Left lung (tissue), 10 donors: ENCODE measurements around the gene LRRC4C. TPM values are rescaled to one million over a fixed set of nuclear protein-coding genes. Genes with fewer than 3 reads are reported as not detected.

ENCODE experiments used
- ATAC-seq: fragments of 200-7000 bp; cut with Tn5 transposase; one replicate; pipeline ENCODE4 v1.9.1; 2020; ENCODE audit warnings: moderate library complexity
- DNase-seq, 4 donors: peaks; one replicate each; pipeline ENCODE4 v3.0.0-alpha.2; 2013 to 2020
- H3K27ac ChIP-seq, 2 donors: fragments of 200-600 bp; sonication (generic) in 1 of 2; one replicate each; pipeline versions ENCODE4 v1.5.0 to v1.8.0; 2020 to 2021
- H3K27me3 ChIP-seq, 2 donors: fragments of 200-600 bp; sonication (generic) in 1 of 2; one replicate each; pipeline versions ENCODE4 v1.5.0 to v1.8.0; 2020 to 2021
- H3K36me3 ChIP-seq, 2 donors: fragments of 200-600 bp; sonication (generic) in 1 of 2; one replicate each; pipeline versions ENCODE4 v1.5.0 to v1.8.0; 2020 to 2021
- H3K4me1 ChIP-seq, 2 donors: fragments of 200-600 bp; one replicate each; pipeline ENCODE4 v1.8.0; 2021
- H3K4me3 ChIP-seq, 2 donors: fragments of 200-600 bp; sonication (generic) in 1 of 2; one replicate each; pipeline versions ENCODE4 v1.5.0 to v1.8.0; 2020 to 2021; ENCODE audit warnings: mild to moderate bottlenecking in 1 of 2
- H3K9me3 ChIP-seq, 2 donors: fragments of 200-600 bp; sonication (generic) in 1 of 2; one replicate each; pipeline versions ENCODE4 v1.5.0 to v1.8.0; 2020 to 2021
- CTCF ChIP-seq, 2 donors: fragments of 200-600 bp; sonication (generic) in 1 of 2; IDR thresholded peaks; one replicate each; pipeline versions ENCODE4 v1.5.0 to v1.8.0; 2021; ENCODE audit warnings: antibody characterized with exemption in 2 of 2
- intact Hi-C, 2 donors: fragments of 100-400 bp; cut with DNase I; formaldehyde crosslinking; loops; one replicate each; pipeline versions ENCODE4 v1.11.2 to v1.14.2; 2022
- polyA plus RNA-seq, 6 donors: library from polyadenylated mRNA; unstranded; fragments of 120-200 nt; gene quantifications; one replicate each; pipeline ENCODE4 v1.2.1, GENCODE V29; 2013; ENCODE audit not compliant: insufficient read length in 6 of 6
- total RNA-seq, 2 donors: library from RNA; stranded (reverse); fragmentation: NEBNext Ultra II Directional; extraction: Animal tissue kit (Norgen Biotek cat#: 25700); gene quantifications; one replicate each; pipeline ENCODE4 v1.2.1, GENCODE V29; 2021
- donor health status: DM: no; HTN: yes; CAD: no.
- donor health status: DM: no; HTN: no; CAD: no.

The LRRC4C gene
- total and polyA plus RNA-seq, 8 donors, result 0.50 to 6.8 (median 4.2) TPM

GRCh38 chr11:40095446-40095845, 1364.0 kb downstream of the LRRC4C start:
- no peaks in the 10 kb centered on the region for H3K27me3 ChIP-seq
- H3K4me3 ChIP-seq, result no peak overlapping the region
- no peak overlapping the region for H3K27ac ChIP-seq
- no peak for TF ChIP-seq CTCF (IDR thresholded peaks at IDR 0.05)
- no peaks in the 10 kb centered on the region for H3K36me3 ChIP-seq
- ATAC-seq (no peak), DNase-seq (no peak)
- intact Hi-C loops, result no loop called here
- no peaks in the 10 kb centered on the region for H3K9me3 ChIP-seq
- H3K4me1 ChIP-seq, result no peaks in the 10 kb centered on the region

- intact Hi-C loops, result no loop called here
- no peaks in the 10 kb centered on the region for H3K27me3 ChIP-seq
- no peak for TF ChIP-seq CTCF (IDR thresholded peaks at IDR 0.05)
- DNase-seq (no peak), ATAC-seq (no peak)
- no peak overlapping the region for H3K27ac ChIP-seq
- no peak overlapping the region for H3K4me3 ChIP-seq
- H3K36me3 ChIP-seq, result no peaks in the 10 kb centered on the region
- no peaks in the 10 kb centered on the region for H3K9me3 ChIP-seq
- no peaks in the 10 kb centered on the region for H3K4me1 ChIP-seq
These were observed 1364.5 kb downstream of the LRRC4C start for GRCh38 chr11:40094954-40095353.

GRCh38 chr11:40080434-40080833, 1379.0 kb downstream of the LRRC4C start:
- intact Hi-C loops, result no loop called here
- no peak for ATAC-seq

More at GRCh38 chr11:40080434-40080833, 1379.0 kb downstream of the LRRC4C start:
- DNase-seq, result no peak
- Histone ChIP-seq H3K9me3 (peaks cover 0 to 12% of the 10 kb centered on the region in 2 donors), H3K36me3 (no peaks in the 10 kb centered on the region), H3K27me3 (no peaks in the 10 kb centered on the region), H3K4me1 (no peaks in the 10 kb centered on the region), H3K27ac (no peak overlapping the region), H3K4me3 (no peak overlapping the region)
- no peak for TF ChIP-seq CTCF (IDR thresholded peaks at IDR 0.05)
